NCI-H1694 (cell line): Measurements from ENCODE around the gene TMEM252.
A peak's percentile ranks its signal among the peaks of the same experiment; 100 is the strongest.

ENCODE experiments used
- DNase-seq: peaks from one replicate; lab custom pipeline; 2025; lab: John Stamatoyannopoulos, UW

The TMEM252 gene

GRCh38 chr9:68497629-68498028, 43.1 kb downstream of the TMEM252 start:
- DNase-seq, result no peak

- no peak for DNase-seq
Observed at GRCh38 chr9:68496356-68496755, 44.3 kb downstream of the TMEM252 start.

GRCh38 chr9:68495247-68495646, 45.4 kb downstream of the TMEM252 start:
- no peak for DNase-seq

GRCh38 chr9:68493958-68494577, 46.6 kb downstream of the TMEM252 start:
- peak; percentile 4 for DNase-seq

- DNase-seq, result no peak
Observed at GRCh38 chr9:68493541-68493940, 47.1 kb downstream of the TMEM252 start.

- peak; percentile 96 for DNase-seq
Observed at GRCh38 chr9:68492806-68493205, 47.9 kb downstream of the TMEM252 start.

GRCh38 chr9:68489646-68490045, 51.0 kb downstream of the TMEM252 start:
- no peak for DNase-seq

GRCh38 chr9:68488126-68488525, 52.6 kb downstream of the TMEM252 start:
- DNase-seq, result no peak
